NAMALWA (cell line): ENCODE results near the gene CHD8.
"Not testable (repeated sequence)": the region's sequence is repeated elsewhere in the genome, so short reads cannot be mapped to it uniquely, and the experiment has no call there.

Experiments
- DNase-seq: peaks from one replicate; pipeline ENCODE4 v3.0.0-alpha.2; 2015; ENCODE audit warnings: low spot score

Gene CHD8, protein sequence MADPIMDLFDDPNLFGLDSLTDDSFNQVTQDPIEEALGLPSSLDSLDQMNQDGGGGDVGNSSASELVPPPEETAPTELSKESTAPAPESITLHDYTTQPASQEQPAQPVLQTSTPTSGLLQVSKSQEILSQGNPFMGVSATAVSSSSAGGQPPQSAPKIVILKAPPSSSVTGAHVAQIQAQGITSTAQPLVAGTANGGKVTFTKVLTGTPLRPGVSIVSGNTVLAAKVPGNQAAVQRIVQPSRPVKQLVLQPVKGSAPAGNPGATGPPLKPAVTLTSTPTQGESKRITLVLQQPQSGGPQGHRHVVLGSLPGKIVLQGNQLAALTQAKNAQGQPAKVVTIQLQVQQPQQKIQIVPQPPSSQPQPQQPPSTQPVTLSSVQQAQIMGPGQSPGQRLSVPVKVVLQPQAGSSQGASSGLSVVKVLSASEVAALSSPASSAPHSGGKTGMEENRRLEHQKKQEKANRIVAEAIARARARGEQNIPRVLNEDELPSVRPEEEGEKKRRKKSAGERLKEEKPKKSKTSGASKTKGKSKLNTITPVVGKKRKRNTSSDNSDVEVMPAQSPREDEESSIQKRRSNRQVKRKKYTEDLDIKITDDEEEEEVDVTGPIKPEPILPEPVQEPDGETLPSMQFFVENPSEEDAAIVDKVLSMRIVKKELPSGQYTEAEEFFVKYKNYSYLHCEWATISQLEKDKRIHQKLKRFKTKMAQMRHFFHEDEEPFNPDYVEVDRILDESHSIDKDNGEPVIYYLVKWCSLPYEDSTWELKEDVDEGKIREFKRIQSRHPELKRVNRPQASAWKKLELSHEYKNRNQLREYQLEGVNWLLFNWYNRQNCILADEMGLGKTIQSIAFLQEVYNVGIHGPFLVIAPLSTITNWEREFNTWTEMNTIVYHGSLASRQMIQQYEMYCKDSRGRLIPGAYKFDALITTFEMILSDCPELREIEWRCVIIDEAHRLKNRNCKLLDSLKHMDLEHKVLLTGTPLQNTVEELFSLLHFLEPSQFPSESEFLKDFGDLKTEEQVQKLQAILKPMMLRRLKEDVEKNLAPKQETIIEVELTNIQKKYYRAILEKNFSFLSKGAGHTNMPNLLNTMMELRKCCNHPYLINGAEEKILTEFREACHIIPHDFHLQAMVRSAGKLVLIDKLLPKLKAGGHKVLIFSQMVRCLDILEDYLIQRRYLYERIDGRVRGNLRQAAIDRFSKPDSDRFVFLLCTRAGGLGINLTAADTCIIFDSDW (N-terminal part only)

DNA sequence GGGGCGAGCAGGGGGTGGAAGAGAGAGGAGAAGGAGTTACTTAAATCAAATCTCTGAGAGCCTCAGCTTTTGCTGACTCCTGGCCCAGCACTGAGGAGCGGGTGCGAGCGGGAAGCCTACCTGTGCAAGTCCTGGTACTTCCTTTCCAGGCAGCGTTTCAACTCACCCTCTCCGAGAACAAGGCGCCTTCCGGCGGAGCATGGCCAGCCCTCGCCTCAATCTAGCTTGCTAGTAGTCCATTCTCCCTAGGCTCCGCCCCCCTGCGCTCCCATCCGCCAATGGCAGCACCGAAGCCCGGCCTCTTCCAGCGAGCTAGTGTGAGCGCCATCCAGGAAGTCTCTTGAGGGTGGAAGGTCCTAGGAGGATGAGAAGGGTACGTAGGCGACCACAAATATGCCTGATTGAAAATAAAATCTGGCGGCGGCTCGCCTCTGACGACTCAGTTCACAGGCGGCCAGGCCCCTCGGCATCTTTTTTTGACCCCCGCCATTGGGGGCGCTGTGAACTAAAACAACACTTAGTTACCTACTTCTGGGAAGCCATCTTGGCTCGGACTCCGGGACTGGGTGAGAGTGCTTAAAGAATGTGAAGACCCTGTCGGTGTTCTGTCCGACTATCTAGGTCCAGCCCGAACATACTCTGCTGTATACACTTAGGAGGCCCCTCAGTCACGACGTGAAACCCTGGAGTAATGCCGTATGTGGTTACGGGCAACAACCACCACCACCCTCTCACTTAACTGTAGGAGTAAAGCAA is at the start of gene CHD8:
TSS of gene CHD8 (minus strand) at position 212 of the 756 bp plus-strand sequence. CDS start 24,480 bp downstream, outside the sequence.
- peak; percentile 100 for DNase-seq

GRCh38 chr14:21505012-21505553 is 49.2 kb upstream of the CHD8 start:
- peak; percentile 26 for DNase-seq

DNA sequence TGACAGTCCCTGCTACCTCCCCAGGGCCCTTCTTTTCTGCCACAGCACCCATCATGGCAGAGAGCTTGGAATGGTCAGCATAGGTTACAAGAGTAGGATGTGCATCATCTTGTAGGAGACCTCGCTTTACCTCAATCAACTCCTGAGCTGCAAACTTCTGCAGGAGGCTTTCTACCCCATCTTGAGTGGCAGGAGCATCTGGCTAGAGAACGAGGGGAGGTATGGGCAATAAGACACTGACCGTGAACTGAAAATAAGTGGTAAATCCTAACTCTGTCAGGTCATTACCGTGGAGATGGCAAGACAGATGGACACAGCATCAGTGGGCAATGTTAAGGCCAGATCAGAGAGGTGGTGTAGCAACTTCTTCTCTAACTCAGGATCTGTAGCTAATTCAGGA is 47.5 kb upstream of the CHD8 start:
- no peak for DNase-seq

GRCh38 chr14:21501568-21501967 is 45.6 kb upstream of the CHD8 start:
- DNase-seq, result no peak

GRCh38 chr14:21498540-21499526 is 42.9 kb upstream of the CHD8 start:
- peak; percentile 73 for DNase-seq

GRCh38 chr14:21496453-21496852 is 40.5 kb upstream of the CHD8 start:
- no peak for DNase-seq

GRCh38 chr14:21494902-21495762 is 39.2 kb upstream of the CHD8 start:
- no peak for DNase-seq

- no peak for DNase-seq
Measured at GRCh38 chr14:21486640-21487087, 30.7 kb upstream of the CHD8 start.

- peak; percentile 99 for DNase-seq
Measured at GRCh38 chr14:21476925-21477681, 21.2 kb upstream of the CHD8 start, which contains the start of the genes RAB2B and TOX4. TSS of gene RAB2B (minus strand) at chr14:21476959. CDS start at chr14:21476872, 87 bp downstream. TSS of gene TOX4 (plus strand) at chr14:21477195. CDS start at chr14:21477279, 84 bp downstream.

DNA sequence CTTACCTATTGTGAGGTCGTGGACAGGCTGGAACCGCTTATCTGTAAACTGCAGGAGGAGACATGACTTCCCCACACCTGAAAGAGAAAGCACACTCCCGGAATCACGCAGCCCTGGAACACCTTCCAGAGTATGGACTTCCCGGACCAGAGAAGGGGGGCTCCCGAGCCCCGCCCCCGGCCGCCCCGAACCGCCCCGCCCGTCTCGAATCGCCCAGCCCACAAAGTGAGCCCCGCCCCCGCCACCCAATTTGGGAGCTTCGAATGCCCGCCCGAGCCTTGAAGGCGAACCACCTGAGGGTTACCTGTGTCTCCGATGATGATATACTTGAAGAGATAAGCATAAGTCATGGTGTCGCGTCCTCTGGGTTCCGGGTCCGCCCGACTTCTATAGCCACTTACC is 20.6 kb upstream of the CHD8 start:
- DNase-seq, result no peak

GRCh38 chr14:21475767-21476522 is 20.0 kb upstream of the CHD8 start:
- DNase-seq, result no peak

DNA sequence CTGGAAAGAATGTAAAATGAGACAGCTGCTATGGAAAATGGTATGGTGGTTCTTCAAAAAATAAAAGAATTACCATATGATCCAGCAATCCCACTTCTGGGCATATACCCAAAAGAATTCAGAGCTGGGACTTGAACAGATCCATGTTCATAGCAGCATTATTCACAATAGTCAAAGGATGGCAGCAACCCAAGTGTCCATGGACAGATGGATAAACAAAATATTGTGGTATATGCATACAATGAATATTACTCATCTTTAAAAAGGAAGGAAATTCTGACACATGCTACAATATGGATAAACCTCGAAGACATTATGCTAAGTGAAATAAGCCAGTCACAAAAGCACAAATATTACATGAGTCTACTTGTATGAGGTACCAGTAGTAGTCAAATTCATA is 11.7 kb upstream of the CHD8 start:
- DNase-seq, result no peak

DNA sequence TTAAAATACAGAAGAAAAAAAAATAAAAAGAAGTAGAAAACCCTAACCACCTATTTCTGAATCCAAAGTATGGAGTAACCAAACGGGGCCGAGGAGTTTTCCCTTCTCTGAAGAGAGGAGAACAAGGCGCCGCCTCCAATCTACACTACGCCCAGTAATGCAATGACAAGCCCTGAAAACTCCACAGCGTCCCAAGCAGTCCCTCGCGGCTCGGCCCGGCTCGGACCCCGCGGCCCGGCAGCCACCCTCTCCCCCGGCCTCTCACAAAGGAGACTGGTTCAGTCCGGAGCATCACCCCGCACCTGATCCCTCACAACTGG is 371 bp downstream of the CHD8 start:
- DNase-seq, result no peak

GRCh38 chr14:21454843-21455544 is 929 bp downstream of the CHD8 start:
- DNase-seq, result peak; percentile 24

GRCh38 chr14:21449899-21450216 is 6.1 kb downstream of the CHD8 start:
- DNase-seq, result no peak

DNA sequence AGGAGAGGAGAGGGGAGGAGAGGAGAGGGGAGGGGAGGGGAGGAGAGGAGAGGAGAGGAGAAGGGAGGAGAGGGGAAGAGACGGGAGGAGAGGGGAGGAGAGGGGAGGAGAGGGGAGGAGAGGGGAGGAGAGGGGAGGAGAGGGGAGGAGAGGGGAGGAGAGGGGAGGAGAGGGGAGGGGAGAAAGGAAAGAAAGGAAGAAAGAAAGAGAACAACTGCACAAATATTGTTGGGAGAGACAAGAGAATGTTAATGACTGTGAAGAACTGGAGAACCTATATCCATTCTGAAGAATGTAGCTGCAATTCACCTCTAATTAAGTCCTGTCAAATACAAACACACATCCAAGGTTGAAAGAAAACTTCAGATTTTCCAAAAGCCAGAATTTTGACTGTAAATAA is 13.3 kb downstream of the CHD8 start:
- not testable (repeated sequence) for DNase-seq

- peak; percentile 16 for DNase-seq
Measured at GRCh38 chr14:21440859-21441258, 15.1 kb downstream of the CHD8 start.
